ENCODE results near the gene RASSF8.

GRCh38 chr12:25935355-25936144, 22.9 kb upstream of the RASSF8 start:
- TF ChIP-seq CTCF (IDR thresholded peaks at IDR 0.05; ENCODE audit: insufficient read depth, low read length, poor library complexity, severe bottlenecking) (no peak), EZH2phosphoT487 (conservative IDR thresholded peaks at IDR 0.05; ENCODE audit: low read length) (no peak)

Data from SU-DHL-6 (cell line).